ENCODE results near the gene VAT1L.
A peak's percentile ranks its signal among the peaks of the same experiment; 100 is the strongest.

VAT1L gene

DNA sequence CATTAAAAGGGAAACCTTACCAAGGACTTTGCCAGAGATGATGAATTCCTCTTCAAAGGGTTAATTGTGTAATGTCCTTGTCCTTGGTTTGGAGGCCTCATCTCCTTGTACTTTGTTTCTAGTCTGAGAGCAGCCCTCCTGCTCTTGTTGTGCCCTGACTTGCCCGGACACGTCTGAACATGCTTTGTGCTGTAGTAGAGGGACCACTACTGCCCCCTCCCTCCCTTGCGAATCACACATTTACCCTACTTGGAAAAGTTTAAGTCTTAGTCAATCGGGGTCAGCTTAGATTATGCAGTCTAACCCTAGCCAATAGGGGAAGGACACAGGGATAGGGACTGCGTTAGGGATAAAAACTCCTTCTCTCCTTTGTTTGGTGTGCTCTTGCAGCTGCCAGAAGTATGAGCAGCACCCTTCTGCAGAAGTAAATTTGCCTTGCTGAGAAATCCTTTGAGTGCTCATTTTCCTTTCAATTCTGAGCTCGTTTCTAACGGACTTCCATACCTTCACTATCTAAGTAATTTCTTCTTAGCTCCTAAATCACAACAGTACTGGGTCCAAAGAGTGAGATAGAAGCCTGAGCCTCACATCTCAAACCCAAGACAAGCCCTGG lies 207.6 kb downstream of the VAT1L start:
- no peak for DNase-seq

DNA sequence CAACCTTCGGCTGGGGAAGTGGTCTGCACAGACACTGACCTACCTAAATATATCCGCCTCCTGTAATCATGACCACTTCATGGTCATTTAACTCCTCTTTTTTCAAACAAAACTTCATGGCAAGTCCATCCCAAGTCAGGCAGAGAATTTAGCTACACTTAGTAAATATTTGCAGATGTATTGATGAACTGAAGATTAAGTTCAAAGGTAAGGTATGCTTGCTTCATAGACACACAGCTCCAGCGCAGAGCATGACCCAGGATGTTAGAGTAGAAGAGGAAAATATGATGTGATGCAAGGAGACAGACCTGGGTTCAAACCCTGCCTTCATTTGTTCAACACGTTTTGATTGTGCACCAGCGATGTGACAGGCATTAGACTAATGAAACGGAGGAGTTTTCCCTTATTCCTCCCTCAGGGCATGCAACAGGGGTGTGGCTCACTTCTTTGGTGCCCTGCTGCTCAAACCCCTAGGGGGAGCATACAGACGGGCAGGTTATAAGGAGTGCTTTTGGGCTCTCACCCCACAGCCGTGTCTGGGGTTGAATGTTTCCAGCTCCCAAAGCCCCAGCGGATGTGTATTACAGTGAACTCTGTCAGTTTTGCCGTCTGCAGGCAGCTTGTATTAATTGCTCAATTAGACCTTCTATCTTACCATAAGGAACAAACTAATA lies 210.1 kb downstream of the VAT1L start:
- no peak for DNase-seq

DNA sequence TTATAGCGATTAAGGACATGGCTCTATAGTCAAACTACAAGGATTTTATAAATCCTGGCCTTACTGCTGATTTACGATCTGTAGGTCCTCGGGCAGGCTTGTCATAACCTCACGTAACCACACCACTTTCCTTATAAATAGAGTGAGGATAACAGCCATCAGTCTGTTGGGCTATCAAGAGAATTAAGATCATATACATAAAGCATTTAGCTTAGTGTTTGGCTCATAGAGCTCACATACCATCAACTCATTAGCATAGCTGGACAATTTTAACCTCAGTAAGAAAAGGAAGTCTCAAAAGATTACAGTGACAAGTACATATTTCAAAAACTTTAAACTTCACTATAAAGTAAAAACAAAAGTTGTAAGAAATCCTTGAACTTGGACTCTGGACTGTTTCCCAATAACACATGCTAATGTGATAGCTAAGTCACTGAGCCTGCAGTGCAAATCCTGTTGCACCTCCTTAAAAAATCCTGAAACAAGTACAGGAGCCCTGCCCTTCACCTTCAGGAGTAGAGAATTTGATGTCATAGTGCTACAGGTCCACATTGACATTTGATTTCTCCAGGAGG lies 213.2 kb downstream of the VAT1L start:
- DNase-seq = no peak

DNA sequence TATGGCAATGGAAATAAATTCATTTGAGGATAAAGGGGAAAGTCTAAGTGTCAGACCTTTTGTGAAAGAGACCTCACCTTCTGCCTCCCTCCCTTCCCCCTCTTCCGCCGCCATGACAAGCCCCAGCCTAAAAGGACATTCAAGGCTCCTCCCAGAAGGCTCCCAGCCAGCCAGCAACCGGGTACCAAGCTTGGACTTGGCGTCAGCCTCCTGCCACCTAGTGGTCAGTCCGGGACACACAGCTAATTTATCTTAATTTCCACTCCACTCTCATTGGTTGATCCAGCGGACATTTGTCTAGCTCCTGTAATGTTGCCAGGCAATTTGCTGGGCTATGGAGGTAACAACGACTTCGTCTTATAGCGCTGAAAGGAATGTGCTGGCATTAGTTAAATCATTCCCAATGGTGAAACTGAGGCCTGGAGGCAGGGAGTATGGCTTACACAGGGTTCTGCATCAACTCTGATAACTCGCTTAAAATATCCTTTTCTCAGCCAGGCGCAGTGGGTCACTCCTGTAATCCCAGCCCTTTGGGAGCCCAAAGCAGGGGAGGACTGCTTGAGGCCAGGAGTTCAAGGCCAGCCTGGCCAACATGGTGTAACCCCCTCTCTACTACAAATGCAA lies 214.7 kb downstream of the VAT1L start:
- peak; percentile 75 for DNase-seq

DNA sequence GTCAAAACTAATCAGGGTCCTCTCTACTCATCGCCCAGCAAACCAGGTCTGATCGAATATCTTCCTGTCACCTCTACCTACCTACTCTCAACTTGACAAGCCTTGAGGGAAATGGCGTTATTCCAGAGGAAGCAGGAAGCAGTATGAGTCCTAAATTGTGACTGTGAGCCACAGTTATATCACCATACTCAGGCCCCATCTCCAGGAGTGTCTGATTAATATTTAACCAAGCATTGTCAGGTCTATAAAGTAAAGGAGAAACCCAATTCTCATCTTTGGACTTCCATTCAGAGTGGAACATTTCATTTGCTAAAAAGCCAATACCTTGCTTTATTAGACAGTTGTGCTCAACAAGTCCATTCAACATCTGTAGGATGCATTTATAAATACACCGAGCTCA lies 216.2 kb downstream of the VAT1L start:
- no peak for DNase-seq

DNA sequence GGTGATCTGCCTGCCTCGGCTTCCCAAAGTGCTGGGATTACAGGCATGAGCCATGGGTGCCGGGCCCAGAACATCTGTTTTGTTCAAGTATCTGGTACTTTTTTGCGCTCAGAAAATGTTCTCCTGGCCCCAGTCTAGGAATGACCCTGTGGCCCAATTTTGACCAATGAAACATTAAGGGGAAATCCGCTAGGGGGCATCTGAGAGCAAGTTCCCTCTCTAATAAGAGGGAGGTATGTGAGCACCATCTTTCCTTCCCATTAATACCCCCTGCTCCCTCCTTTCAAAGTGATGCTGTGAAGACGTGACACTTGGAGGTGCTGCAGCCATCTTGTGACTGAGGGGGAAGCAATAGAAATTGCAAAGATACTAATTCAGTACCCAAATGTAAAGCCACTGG lies 217.5 kb downstream of the VAT1L start:
- no peak for DNase-seq

DNA sequence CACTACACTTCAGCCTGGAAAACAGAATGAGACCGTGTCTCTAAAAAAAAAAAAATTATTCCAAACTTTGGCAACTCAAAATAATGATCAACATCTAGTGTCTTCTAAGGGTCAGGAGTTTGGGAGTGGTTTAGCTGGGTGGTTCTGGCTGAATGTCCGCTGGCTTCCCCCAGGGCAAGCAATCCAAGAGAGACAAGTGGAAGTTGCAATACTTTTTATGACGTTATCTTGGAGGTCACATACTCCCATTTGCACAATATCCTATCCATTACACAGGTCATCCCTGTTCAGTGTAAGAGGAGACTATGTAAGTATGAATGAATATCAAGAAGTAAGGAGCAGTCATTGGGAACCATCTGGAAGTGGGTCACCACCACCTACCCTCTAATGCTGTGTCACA lies 218.8 kb downstream of the VAT1L start:
- no peak for DNase-seq

DNA sequence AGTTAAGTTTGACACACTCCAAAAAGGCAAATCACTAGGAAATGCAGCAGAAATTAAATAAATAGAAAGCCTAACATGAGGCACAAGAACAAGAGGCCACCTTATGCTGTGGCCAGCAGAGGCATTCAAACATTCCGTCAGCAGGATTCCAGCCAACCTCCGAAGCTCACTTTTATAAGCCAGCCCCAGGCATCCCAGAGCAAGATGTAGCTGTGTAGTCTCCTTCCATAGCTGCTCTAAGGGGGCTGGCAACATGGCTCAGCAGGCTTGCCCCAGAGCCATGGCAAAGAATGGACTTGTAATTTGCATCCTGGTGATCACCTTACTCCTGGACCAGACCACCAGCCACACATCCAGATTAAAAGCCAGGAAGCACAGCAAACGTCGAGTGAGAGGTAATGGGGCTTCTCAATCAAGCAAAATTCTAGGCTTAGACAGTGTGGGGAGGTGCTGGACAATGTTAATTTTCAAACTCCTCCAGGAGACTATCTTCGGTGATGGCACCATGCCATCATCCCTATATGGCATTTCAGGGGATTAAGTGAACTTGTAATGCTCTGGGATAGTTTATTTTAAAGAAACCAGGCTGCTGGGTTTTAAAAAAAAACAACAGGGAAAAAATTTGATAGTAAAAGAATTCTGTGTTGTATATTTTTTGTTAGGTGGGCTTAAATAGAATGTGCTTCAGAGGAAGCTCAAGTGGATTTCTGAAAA lies 234.1 kb downstream of the VAT1L start, which contains the start of gene CLEC3A:
TSS of gene CLEC3A (plus strand) at position 202 of the 714 bp plus-strand sequence. CDS start at position 281, 79 bp downstream.
- DNase-seq = no peak

DNA sequence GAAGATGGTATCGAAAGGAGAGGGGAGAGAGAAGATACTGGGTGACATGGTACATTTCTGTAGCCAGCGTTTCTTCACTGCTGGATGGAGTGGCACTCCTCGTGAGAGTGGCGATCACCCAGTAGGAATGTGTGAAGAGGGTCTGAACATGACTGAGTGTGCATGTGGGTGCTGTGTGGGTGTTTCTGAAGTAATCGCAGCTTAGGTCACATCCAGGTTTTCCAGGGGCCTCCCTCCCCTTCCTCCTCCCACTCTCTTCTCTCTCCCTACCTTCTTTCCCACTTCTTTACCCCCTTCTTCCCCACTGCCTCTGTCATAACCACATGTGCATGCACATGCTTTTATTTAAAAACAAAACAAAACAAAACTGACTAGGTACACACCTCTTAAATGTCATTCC lies 235.8 kb downstream of the VAT1L start:
- no peak for DNase-seq

DNA sequence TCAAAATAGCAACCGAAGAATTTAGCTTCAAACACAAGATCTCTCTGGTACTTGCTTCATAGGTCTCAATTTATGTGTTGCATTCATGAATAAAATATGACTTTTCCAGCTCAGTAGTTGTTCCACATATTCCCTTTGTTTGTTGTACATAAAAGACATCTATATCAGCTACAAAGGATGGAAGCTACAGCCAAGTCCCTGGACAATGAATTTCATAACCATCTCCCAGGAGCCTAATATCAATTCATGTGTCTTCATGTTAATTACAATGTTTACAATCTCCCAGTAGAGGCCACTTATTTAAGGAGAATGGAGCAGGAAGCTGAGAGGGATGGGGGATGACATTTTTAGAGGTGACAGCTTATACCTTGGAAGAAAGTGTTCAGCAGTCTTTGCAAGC lies 237.3 kb downstream of the VAT1L start:
- no peak for DNase-seq

DNA sequence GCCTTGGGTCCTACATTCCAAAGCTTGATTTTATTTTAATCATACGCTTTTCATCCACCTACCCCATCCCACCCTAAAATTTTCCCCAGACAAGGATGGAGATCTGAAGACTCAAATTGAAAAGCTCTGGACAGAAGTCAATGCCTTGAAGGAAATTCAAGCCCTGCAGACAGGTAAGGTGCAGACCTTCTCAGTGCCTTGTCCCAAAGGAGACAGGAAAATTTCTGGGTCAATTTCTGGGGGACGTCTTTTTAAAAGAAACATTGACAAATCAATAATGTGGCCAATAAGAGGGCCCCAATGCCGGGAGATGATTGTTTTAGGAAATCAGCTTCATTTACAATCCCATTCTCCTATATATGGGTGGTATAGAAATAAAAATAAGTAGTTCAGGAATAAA lies 239.7 kb downstream of the VAT1L start:
- no peak for DNase-seq

Measured in fibroblast of skin of back (primary cell).